ENCODE data around the gene NOL9. TPM values are rescaled to one million over a fixed set of nuclear protein-coding genes. Genes with fewer than 3 reads are reported as not detected.
A peak's percentile ranks its signal among the peaks of the same experiment; 100 is the strongest.
"Not testable (repeated sequence)": the region's sequence is repeated elsewhere in the genome, so short reads cannot be mapped to it uniquely, and the experiment has no call there.

Gene NOL9
- total RNA-seq, 2 donors from 2014 or later = 12.0 to 16.5 TPM

- no peak for DNase-seq
- ATAC-seq = no peak
- intact Hi-C loops (cut with DNase I) = loop anchor here in 1 of 2 donors (2.0 kb wide), 1 partner anchor 24 kb away; the partner anchor contains the start of genes NOL9 and TAS1R1
These were observed 24.5 kb upstream of the NOL9 start for GRCh38 chr1:6578624-6579373.

DNA sequence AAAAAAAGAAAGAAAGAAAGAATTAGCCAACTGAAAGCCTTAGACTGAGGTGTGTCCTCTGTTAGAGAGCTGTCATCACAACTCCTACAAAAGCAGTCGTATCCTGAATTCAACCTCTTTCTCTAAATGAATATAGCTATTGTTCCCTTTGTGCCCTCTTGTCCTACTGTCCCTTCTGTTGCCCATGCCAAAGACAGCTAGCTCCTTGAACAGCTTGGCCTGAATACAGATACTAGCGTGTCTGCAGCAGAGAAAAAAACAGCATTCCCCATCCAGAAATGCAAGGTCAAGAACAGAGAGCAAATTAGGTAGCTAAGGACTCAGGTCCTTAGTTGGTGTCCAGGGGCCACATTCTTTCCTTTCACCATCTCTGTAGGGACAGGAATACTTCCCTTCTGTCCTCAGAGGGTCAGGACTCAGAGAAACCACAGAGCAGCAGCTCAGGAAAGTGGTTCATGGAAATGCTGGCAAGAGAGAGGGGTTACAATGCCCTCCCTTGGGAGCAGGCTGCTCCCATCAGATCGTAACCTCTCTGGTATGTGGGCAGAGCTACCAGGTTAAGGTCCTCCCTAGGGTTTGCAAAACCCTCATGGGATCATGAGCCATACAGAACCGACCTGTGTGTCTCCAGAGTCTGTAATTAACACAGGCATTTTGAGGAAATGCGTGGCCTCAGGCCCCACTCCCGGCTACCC is 23.7 kb upstream of the NOL9 start:
- ATAC-seq (no peak), DNase-seq (no peak)
- intact Hi-C loops (cut with DNase I) = loop anchor here in 1 of 2 donors (2.0 kb wide), 1 partner anchor 23 kb away; the partner anchor contains the start of genes NOL9 and TAS1R1

GRCh38 chr1:6574818-6575217 is 20.5 kb upstream of the NOL9 start:
- ATAC-seq (no peak), DNase-seq (no peak)
- intact Hi-C loops (cut with DNase I) = no loop called here

DNA sequence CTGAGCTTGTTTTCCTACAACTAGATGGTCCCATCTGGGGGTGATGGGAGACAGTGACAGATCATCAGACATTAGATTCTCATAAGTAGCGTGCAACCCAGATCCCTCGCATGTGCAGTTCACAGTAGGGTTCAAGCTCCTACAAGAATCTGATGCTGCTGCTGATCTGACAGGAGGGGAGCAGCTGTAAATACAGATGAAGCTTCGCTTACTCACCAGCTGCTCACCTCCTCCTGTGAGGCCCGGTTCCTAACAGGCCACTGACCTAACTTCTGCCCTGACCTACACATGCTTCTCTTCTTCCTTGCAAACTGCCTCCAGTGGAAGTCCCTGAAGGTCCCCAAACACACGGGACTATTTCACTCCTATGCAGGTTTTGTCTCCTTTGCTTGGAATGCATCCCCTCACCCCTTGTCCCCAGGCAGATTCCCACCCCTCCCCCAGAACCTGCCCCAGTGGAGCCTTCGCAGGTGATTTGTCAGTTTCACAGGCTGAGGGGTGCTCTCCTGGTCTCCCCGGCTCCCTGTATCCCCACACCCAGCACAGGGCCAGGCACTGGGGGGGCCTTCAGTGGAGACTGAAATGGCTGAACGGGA is 19.8 kb upstream of the NOL9 start:
- no peak for DNase-seq

DNA sequence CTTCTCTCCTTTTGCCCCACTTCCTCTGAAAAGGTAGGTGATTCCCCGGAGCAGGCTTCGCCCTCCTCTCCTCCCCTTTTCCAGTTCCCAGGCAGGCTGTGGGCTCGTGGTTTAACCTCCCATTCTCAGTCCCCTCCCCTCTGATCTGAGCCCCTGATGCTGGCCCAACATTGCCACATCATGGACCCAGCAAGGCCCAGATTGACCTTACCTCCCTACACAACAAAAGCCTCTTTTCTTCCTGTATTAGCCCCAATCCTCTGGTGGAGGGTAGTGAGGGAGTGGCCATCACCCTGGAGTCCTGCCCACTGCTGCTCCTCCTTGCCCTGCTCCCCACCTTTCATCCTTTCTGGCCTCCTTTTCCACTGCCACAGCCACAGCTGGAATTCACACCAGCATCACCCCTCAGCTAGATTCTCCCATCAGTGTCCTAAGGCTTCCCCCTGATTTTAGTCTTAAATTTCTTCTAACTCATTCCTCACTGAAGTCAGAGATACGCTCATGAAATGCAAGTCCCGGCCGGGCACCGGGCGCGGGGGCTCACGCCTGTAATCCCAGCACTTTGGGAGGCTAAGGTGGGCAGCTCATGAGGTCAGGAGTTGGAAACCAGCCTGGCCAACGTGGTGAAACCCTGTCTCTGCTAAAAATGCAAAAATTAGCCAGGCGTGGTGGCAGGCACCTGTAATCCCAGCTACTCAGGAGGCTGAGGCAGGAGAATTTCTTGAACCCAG is 18.5 kb upstream of the NOL9 start:
- no peak for ATAC-seq
- intact Hi-C loops (cut with DNase I) = no loop called here
- DNase-seq = no peak

More for the DNA sequence above, 19.8 kb upstream of the NOL9 start:
- intact Hi-C loops (cut with DNase I) = no loop called here
- ATAC-seq = no peak

GRCh38 chr1:6570987-6571386 is 16.7 kb upstream of the NOL9 start:
- intact Hi-C loops (cut with DNase I) = no loop called here
- ATAC-seq (no peak), DNase-seq (no peak)

DNA sequence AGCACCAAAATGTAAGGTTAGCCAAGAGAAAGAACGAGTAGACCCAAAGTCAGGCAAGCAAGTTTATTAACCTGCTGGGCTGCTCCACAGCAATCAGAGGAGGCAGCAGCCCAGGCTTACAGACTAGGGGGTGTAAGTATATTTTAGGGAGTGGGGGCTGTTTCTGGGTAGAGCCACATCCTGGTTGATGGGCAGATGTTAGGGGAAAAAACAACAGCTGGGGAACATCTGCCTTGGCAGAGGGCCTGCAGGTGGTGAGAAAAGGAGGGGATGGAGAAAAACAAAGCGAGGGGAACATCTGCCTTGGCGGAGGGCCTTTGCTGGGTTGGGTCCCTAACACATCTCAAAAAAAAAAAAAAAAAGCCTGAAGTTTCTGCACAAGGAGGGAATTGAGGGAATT is 15.8 kb upstream of the NOL9 start:
- DNase-seq (no peak), ATAC-seq (no peak)
- intact Hi-C loops (cut with DNase I) = no loop called here

DNA sequence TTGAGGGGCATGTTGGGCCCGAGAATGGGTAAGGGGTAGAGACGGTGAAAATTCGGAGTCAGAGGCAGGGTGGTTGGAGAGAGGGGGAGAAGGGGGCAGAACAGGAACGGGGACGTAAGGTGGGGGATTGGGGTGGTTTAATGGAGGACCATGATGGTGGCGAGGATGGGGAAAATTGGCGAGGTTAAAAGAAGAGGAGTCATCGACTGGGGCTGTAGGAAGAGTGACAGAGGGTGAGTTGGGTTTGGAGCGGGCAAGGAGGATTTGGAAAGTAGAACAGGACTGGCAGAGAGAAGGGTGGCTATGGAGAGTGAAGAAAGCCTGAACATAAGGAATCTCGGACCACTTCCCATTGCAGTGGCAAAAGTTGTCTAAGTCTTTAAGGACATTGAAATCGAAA is 14.7 kb upstream of the NOL9 start:
- intact Hi-C loops (cut with DNase I) = no loop called here
- DNase-seq (no peak), ATAC-seq (no peak)

DNA sequence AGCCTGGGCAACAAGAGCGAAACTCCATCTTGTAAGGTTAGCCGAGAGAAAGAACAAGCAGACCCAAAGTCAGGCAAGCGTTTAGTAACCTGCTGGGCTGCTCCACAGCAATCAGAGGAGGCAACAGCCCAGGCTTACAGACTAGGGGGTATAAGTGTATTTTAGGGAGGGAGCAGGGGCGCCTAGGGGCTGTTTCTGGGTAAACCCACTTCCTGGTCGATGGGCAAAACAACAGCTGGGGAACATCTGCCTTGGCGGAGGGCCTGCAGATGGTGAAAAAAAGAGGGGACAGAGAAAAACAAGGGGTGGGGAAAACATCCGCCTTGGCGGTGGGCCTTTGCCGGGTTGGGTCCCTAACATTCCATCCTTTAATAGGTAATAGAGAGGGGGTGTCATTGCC is 6.0 kb upstream of the NOL9 start:
- no peak for ATAC-seq
- intact Hi-C loops (cut with DNase I) = no loop called here
- no peak for DNase-seq

GRCh38 chr1:6559161-6559560 is 4.8 kb upstream of the NOL9 start:
- ATAC-seq, DNase-seq: not testable (repeated sequence)
- intact Hi-C loops (cut with DNase I) = loop anchor here in 1 of 2 donors (5.0 kb wide), 1 partner anchor 83 kb away; no protein-coding TSS in a partner anchor

DNA sequence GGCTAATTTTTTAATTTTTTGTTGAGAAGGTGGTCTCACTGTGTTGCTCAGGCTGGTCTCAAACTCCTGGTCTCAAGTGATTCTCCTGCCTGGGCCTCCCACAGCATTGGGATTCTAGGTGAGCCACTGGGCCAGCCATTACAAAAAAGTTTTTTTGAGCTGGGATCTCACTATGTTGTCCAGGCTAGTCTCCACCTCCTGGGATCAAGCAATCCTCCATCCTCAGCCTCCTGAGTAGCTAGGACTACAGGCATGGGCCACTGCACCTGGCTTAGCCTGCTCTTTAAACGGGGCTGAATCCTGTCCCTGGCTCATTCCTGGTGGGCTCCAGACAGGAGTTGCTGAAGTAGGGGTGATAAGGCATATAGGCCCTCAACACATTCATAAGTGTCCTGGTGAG is 3.3 kb upstream of the NOL9 start:
- DNase-seq = no peak
- no peak for ATAC-seq
- intact Hi-C loops (cut with DNase I) = loop anchor here in 1 of 2 donors (5.0 kb wide), 1 partner anchor 85 kb away; no protein-coding TSS in a partner anchor

- ATAC-seq (peak; percentile 7 to 69), DNase-seq (peak; percentile 28)
- intact Hi-C loops (cut with DNase I) = loop anchor here (2.0 to 5.0 kb wide), 3 partner anchors 24 to 87 kb away; partner anchors contain the start of gene ZBTB48 (in 1 of the 2)
These were observed 830 bp upstream of the NOL9 start, which contains the start of gene TAS1R1 for GRCh38 chr1:6554907-6555778. Gene TAS1R1 (plus strand): TSS chr1:6555307. CDS start chr1:6555374, 67 bp downstream.

- DNase-seq (no peak), ATAC-seq (no peak)
- intact Hi-C loops (cut with DNase I) = no loop called here
These were observed 7.0 kb downstream of the NOL9 start for GRCh38 chr1:6547301-6547700.

DNA sequence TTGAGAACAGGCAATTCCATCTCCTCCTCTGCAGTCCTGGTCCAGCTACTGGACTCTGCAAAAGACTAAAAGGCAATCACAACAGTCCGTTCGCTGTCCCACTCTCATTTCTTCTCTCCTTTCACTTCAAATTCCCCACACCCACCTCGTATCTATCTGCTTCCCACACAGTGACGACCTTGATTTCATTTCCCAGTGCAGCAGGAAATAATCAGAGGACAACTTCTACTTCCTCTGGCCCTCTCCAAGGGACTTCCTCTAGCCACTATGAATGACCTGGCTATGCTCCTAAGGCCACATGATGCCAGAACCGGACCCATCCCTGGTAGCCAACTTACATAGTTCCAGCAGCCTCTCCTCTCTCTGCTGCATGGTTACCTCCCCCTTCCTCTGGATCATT is 8.0 kb downstream of the NOL9 start:
- peak in 1 of 2 donors; percentile 30 for ATAC-seq
- DNase-seq = no peak
- intact Hi-C loops (cut with DNase I) = no loop called here

- intact Hi-C loops (cut with DNase I) = no loop called here
- DNase-seq = no peak
- ATAC-seq = no peak
These were observed 8.8 kb downstream of the NOL9 start for GRCh38 chr1:6545276-6546112.

GRCh38 chr1:6544831-6545230 is 9.5 kb downstream of the NOL9 start:
- no peak for ATAC-seq
- no peak for DNase-seq
- intact Hi-C loops (cut with DNase I) = no loop called here

GRCh38 chr1:6538956-6539355 is 15.4 kb downstream of the NOL9 start:
- no peak for ATAC-seq
- intact Hi-C loops (cut with DNase I) = no loop called here
- no peak for DNase-seq
